Caco-2 (cell line): Measurements from ENCODE around the gene TMPRSS15. TPM values are rescaled to one million over a fixed set of nuclear protein-coding genes. Genes with fewer than 3 reads are reported as not detected.

Experiments used
- BruUV-seq: library from RNA; stranded (reverse); fragments of 400-500 nt; replicated peaks from 2 replicates; lab custom pipeline; 2021; lab: Mats Ljungman, UMichigan
- CTCF ChIA-PET: fragments of 300-600 bp; sonication (Branson Sonifier 250); formaldehyde crosslinking; loops from one replicate; lab custom pipeline; 2022; ENCODE audit warnings: antibody characterized with exemption; lab: Charles Lee
- POLR2A ChIA-PET: fragments of 300-600 bp; sonication (Branson Sonifier 250); formaldehyde crosslinking; loops from one replicate; lab custom pipeline; 2022; ENCODE audit warnings: antibody characterized with exemption; lab: Charles Lee
- DNase-seq, 2 experiments: peaks; one replicate each; pipeline versions ENCODE4 v3.0.0 to v3.0.0-alpha.2; 2020 to 2022
- H3K27me3 ChIP-seq: replicated peaks from 2 replicates; pipeline ENCODE4 v1.6.0; 2011; ENCODE audit warnings: low read length; ENCODE audit not compliant: control insufficient read depth, insufficient read depth
- H3K36me3 ChIP-seq: 2 replicates; pipeline ENCODE4 v1.5.1; 2011; ENCODE audit warnings: low read length; ENCODE audit not compliant: control insufficient read depth, insufficient read depth
- H3K4me1 ChIP-seq: fragments of 250-450 bp; sonication (Bioruptor Pico); 2 replicates; pipeline ENCODE4 v1.5.1; 2020; ENCODE audit warnings: mild to moderate bottlenecking
- H3K4me3 ChIP-seq: 2 replicates; pipeline ENCODE4 v1.5.1; 2011; ENCODE audit warnings: low read depth, mild to moderate bottlenecking, control low read depth, low read length
- H3K9me3 ChIP-seq: fragments of 250-450 bp; sonication (Bioruptor Pico); 2 replicates; pipeline ENCODE4 v1.5.1; 2020; ENCODE audit warnings: mild to moderate bottlenecking, moderate library complexity
- H3K27ac Mint-ChIP-seq: one replicate; pipeline ENCODE4 v1.8.0; 2022; ENCODE audit warnings: mixed read lengths; ENCODE audit not compliant: unreplicated experiment
- H3K27me3 Mint-ChIP-seq: one replicate; pipeline ENCODE4 v1.8.0; 2022; ENCODE audit warnings: mixed read lengths; ENCODE audit not compliant: insufficient read depth, unreplicated experiment
- H3K36me3 Mint-ChIP-seq: one replicate; pipeline ENCODE4 v1.8.0; 2022; ENCODE audit warnings: mild to moderate bottlenecking, mixed read lengths; ENCODE audit not compliant: insufficient read depth, unreplicated experiment
- H3K4me1 Mint-ChIP-seq: one replicate; pipeline ENCODE4 v1.8.0; 2022; ENCODE audit warnings: low read depth, mixed read lengths; ENCODE audit not compliant: unreplicated experiment
- H3K4me3 Mint-ChIP-seq: one replicate; pipeline ENCODE4 v1.8.0; 2022; ENCODE audit warnings: mild to moderate bottlenecking, moderate library complexity, mixed read lengths; ENCODE audit not compliant: unreplicated experiment
- H3K9me3 Mint-ChIP-seq: one replicate; pipeline ENCODE4 v1.8.0; 2022; ENCODE audit warnings: mixed read lengths; ENCODE audit not compliant: unreplicated experiment
- intact Hi-C: fragments of 100-400 bp; cut with micrococcal nuclease; formaldehyde crosslinking; loops from one replicate; pipeline ENCODE4 v1.10.0; 2022; ENCODE audit not compliant: unreplicated experiment
- total RNA-seq: library from RNA; stranded (reverse); gene quantifications from 2 replicates; pipeline ENCODE4 v1.2.3, GENCODE V29; 2022
- TF ChIP-seq, protein P1 (sequence below), 2 experiments: fragments of 200-600 bp in 1 of 2; IDR thresholded peaks; 1 replicate in 1 of 2; 2 replicates in 1 of 2; pipeline versions ENCODE4 v1.5.1 to v1.8.0; 2011 to 2022; ENCODE audit warnings: antibody characterized with exemption in 1 of 2, control low read depth in 1 of 2, inconsistent platforms in 1 of 2, low read depth in 1 of 2, low read length in 1 of 2, mild to moderate bottlenecking in 1 of 2, moderate library complexity in 1 of 2; ENCODE audit not compliant: insufficient read depth in 1 of 2, severe bottlenecking in 1 of 2, unreplicated experiment in 1 of 2

Gene TMPRSS15
- total RNA-seq, 1 experiment from 2014 or later, result not detected

DNA sequence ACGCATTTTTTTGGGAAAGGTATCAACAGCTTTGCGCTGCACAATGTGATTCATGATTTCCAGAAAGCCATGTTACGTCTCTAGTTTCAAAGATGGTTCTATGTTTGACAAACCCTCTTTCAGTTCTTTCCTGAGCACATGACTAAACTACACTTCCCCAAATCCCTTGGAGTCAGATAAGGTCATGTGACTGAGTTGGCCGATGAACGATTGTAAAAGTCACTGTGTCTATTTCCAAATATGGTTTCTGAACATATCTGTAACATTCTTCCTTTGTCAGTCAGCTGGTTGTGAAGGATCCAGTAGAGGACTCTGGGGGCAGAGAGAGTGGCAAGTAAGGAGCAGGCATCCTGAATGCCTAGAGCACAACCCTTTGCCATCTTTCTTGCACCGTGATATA is 35.4 kb downstream of the TMPRSS15 start:
- no peaks in the 10 kb centered on the region for H3K27me3 ChIP-seq
- H3K36me3 ChIP-seq, result no peaks in the 10 kb centered on the region
- ChIA-PET CTCF (no interaction called here), POLR2A (no interaction called here)
- no peak overlapping the region for H3K4me3 ChIP-seq
- no peak overlapping the region for H3K4me3 Mint-ChIP-seq
- H3K4me1 ChIP-seq, result no peaks in the 10 kb centered on the region
- BruUV-seq, result no TSS peak
- H3K27me3 Mint-ChIP-seq, result peaks cover 4% of the 10 kb centered on the region
- DNase-seq, result no peak
- intact Hi-C loops, result loop anchor here (2.0 to 5.0 kb wide), 2 partner anchors 327 to 691 kb away; no protein-coding TSS in a partner anchor
- H3K9me3 ChIP-seq, result no peaks in the 10 kb centered on the region
- no peak overlapping the region for H3K27ac Mint-ChIP-seq
- H3K36me3 Mint-ChIP-seq, result no peaks in the 10 kb centered on the region
- H3K9me3 Mint-ChIP-seq, result no peaks in the 10 kb centered on the region
- no peaks in the 10 kb centered on the region for H3K4me1 Mint-ChIP-seq
- TF ChIP-seq, protein P1, sequence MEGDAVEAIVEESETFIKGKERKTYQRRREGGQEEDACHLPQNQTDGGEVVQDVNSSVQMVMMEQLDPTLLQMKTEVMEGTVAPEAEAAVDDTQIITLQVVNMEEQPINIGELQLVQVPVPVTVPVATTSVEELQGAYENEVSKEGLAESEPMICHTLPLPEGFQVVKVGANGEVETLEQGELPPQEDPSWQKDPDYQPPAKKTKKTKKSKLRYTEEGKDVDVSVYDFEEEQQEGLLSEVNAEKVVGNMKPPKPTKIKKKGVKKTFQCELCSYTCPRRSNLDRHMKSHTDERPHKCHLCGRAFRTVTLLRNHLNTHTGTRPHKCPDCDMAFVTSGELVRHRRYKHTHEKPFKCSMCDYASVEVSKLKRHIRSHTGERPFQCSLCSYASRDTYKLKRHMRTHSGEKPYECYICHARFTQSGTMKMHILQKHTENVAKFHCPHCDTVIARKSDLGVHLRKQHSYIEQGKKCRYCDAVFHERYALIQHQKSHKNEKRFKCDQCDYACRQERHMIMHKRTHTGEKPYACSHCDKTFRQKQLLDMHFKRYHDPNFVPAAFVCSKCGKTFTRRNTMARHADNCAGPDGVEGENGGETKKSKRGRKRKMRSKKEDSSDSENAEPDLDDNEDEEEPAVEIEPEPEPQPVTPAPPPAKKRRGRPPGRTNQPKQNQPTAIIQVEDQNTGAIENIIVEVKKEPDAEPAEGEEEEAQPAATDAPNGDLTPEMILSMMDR (IDR thresholded peaks at IDR 0.05; ENCODE audit: insufficient read depth in 1 of 2, low read depth in 1 of 2, low read length in 1 of 2, severe bottlenecking in 1 of 2, unreplicated experiment in 1 of 2), result no peak

DNA sequence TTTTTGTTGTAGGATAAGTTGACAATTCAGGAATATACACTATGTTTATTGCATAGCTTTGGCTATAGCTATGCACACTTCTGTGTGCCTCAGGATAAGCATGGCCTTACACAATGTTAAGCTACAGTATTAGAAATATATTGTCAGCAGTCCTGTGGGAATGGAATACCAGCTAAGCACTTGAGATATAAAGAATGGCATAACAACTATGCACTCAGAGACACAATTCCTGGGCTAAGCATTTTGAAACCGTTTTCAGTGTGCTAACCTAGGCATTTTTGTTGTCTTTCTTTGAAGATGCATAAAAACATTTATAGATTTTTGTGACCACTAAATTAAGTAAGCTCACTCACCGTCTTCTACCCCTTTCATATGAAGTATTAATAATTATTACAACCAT is 46.8 kb downstream of the TMPRSS15 start:
- no peak overlapping the region for H3K4me3 Mint-ChIP-seq
- no peaks in the 10 kb centered on the region for H3K4me1 Mint-ChIP-seq

DNA sequence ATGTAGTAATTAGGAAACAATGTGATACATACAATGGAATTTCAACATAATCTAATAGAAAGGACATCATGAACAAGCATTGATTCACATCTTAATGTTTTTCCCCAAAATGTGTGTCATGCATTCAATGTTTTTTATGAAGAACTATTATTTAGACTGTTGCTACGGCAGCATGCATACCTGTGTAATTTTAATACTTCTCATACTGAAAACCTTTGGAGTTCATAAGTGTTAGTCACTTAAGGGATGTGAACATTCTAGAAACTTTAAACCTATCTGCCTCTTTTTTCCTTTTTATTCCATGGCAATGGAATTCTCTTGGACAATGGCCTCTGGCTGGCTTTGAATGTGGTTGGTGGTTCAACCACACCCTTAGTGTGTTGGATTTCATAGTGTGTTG is 48.6 kb downstream of the TMPRSS15 start:
- H3K36me3 Mint-ChIP-seq, result no peaks in the 10 kb centered on the region
- no peaks in the 10 kb centered on the region for H3K9me3 Mint-ChIP-seq
- Histone ChIP-seq H3K36me3 (no peaks in the 10 kb centered on the region), H3K27me3 (no peaks in the 10 kb centered on the region), H3K4me1 (no peaks in the 10 kb centered on the region), H3K9me3 (no peaks in the 10 kb centered on the region), H3K4me3 (no peak overlapping the region)
- H3K27ac Mint-ChIP-seq, result no peak overlapping the region
- no peaks in the 10 kb centered on the region for H3K4me1 Mint-ChIP-seq
- TF ChIP-seq, protein P1 (IDR thresholded peaks at IDR 0.05; ENCODE audit: insufficient read depth in 1 of 2, low read depth in 1 of 2, low read length in 1 of 2, severe bottlenecking in 1 of 2, unreplicated experiment in 1 of 2), result no peak
- BruUV-seq, result no TSS peak
- no peaks in the 10 kb centered on the region for H3K27me3 Mint-ChIP-seq
- no peak for DNase-seq
- intact Hi-C loops, result no loop called here
- no peak overlapping the region for H3K4me3 Mint-ChIP-seq
- POLR2A ChIA-PET, result no interaction called here
- CTCF ChIA-PET, result no interaction called here

More for the DNA sequence above, 46.8 kb downstream of the TMPRSS15 start:
- no peak for DNase-seq
- Histone ChIP-seq H3K36me3 (no peaks in the 10 kb centered on the region), H3K4me3 (no peak overlapping the region), H3K4me1 (no peaks in the 10 kb centered on the region), H3K9me3 (no peaks in the 10 kb centered on the region), H3K27me3 (no peaks in the 10 kb centered on the region)
- Mint-ChIP-seq H3K27ac (no peak overlapping the region), H3K9me3 (no peaks in the 10 kb centered on the region), H3K36me3 (no peaks in the 10 kb centered on the region), H3K27me3 (no peaks in the 10 kb centered on the region)
- no TSS peak for BruUV-seq
- ChIA-PET POLR2A (no interaction called here), CTCF (no interaction called here)
- intact Hi-C loops, result no loop called here
- TF ChIP-seq, protein P1 (IDR thresholded peaks at IDR 0.05; ENCODE audit: insufficient read depth in 1 of 2, low read depth in 1 of 2, low read length in 1 of 2, severe bottlenecking in 1 of 2, unreplicated experiment in 1 of 2), result no peak
